Measurements from ENCODE around the gene MYH14. TPM values are rescaled to one million over a fixed set of nuclear protein-coding genes. Genes with fewer than 3 reads are reported as not detected.
A peak's percentile ranks its signal among the peaks of the same experiment; 100 is the strongest.

MYH14 gene
- total RNA-seq, 1 donor from 2014 or later: 96.0 TPM

DNA sequence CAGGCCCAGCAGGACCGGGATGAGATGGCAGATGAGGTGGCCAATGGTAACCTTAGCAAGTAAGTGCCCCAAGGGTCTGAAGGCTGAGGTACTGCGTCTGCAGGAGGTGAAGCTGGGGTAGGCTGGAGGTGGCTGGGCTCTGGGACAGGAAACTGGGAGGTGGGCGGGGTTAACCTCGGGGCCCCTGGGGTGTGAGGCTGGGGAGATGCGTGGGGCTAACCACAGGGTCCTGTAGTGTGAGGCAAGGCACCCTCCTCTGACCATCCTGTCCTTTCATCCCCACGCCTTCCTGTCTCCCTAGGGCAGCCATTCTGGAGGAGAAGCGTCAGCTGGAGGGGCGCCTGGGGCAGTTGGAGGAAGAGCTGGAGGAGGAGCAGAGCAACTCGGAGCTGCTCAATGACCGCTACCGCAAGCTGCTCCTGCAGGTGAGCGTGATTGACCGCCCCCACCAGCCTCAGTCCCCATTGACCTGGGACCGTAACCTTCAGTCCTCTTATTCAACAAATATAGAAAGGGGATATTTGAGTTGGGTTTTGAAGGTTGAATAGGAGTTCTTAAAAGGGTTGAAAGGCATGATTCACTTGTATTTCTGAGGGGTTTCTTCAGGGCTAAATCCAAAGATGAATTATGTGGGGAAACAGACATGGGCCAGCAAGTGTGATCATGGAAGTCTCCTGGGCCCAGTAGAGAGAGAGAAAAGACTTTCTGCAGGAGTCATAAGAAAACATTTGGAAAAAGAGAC is 90.0 kb downstream of the MYH14 start:
- Histone ChIP-seq H3K36me3 (ENCODE audit: control insufficient read depth, insufficient read depth, low read length) (no peaks in the 10 kb centered on the region), H3K4me3 (ENCODE audit: low read depth, low read length) (no peak overlapping the region), H3K27me3 (ENCODE audit: control insufficient read depth, insufficient read depth, low read length) (no peaks in the 10 kb centered on the region)
- no peak for DNase-seq (ENCODE audit: low read depth)
- TF ChIP-seq, protein P1, sequence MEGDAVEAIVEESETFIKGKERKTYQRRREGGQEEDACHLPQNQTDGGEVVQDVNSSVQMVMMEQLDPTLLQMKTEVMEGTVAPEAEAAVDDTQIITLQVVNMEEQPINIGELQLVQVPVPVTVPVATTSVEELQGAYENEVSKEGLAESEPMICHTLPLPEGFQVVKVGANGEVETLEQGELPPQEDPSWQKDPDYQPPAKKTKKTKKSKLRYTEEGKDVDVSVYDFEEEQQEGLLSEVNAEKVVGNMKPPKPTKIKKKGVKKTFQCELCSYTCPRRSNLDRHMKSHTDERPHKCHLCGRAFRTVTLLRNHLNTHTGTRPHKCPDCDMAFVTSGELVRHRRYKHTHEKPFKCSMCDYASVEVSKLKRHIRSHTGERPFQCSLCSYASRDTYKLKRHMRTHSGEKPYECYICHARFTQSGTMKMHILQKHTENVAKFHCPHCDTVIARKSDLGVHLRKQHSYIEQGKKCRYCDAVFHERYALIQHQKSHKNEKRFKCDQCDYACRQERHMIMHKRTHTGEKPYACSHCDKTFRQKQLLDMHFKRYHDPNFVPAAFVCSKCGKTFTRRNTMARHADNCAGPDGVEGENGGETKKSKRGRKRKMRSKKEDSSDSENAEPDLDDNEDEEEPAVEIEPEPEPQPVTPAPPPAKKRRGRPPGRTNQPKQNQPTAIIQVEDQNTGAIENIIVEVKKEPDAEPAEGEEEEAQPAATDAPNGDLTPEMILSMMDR (IDR thresholded peaks at IDR 0.05; ENCODE audit: insufficient read depth, low read length, poor library complexity, severe bottlenecking): no peak

DNA sequence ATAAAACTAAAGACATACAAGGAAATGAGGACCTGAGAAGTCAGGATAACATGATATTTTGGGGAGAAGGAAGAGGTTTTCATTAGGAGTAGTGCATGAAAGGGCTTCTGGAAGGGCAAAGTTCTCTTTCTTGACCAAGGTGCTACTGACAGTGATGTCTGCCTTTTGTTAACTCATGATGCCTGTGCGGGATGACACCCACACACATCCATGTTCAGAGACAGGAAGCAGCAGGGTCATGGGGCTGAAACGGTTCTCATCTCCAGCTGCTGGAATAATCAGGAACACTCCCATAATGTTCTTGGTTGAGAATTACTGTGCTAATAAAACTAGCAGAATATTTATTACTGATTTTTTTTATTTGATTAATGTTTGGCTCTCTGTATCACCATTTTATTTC is 96.6 kb downstream of the MYH14 start:
- H3K27me3 ChIP-seq (ENCODE audit: control insufficient read depth, insufficient read depth, low read length): no peaks in the 10 kb centered on the region
- DNase-seq (ENCODE audit: low read depth): no peak
- no peaks in the 10 kb centered on the region for H3K36me3 ChIP-seq (ENCODE audit: control insufficient read depth, insufficient read depth, low read length)
- TF ChIP-seq, protein P1 (IDR thresholded peaks at IDR 0.05; ENCODE audit: insufficient read depth, low read length, poor library complexity, severe bottlenecking): no peak
- H3K4me3 ChIP-seq (ENCODE audit: low read depth, low read length): no peak overlapping the region

GRCh38 chr19:50300814-50301606 is 97.6 kb downstream of the MYH14 start:
- Histone ChIP-seq H3K27me3 (ENCODE audit: control insufficient read depth, insufficient read depth, low read length) (no peaks in the 10 kb centered on the region), H3K4me3 (ENCODE audit: low read depth, low read length) (no peak overlapping the region), H3K36me3 (ENCODE audit: control insufficient read depth, insufficient read depth, low read length) (no peaks in the 10 kb centered on the region)
- peak; percentile 37 for DNase-seq (ENCODE audit: low read depth)
- TF ChIP-seq, protein P1 (IDR thresholded peaks at IDR 0.05; ENCODE audit: insufficient read depth, low read length, poor library complexity, severe bottlenecking): no peak

DNA sequence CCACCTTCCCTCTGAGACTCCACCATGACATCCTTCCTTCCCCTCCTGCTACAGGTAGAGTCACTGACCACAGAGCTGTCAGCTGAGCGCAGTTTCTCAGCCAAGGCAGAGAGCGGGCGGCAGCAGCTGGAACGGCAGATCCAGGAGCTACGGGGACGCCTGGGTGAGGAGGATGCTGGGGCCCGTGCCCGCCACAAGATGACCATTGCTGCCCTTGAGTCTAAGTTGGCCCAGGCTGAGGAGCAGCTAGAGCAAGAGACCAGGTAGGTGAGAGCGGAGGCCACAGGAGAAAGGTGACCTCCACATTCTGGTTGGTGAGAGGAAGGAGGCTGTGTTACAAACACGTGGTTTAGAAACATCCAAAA is 98.2 kb downstream of the MYH14 start:
- Histone ChIP-seq H3K36me3 (ENCODE audit: control insufficient read depth, insufficient read depth, low read length) (no peaks in the 10 kb centered on the region), H3K4me3 (ENCODE audit: low read depth, low read length) (no peak overlapping the region), H3K27me3 (ENCODE audit: control insufficient read depth, insufficient read depth, low read length) (no peaks in the 10 kb centered on the region)
- TF ChIP-seq, protein P1 (IDR thresholded peaks at IDR 0.05; ENCODE audit: insufficient read depth, low read length, poor library complexity, severe bottlenecking): no peak
- no peak for DNase-seq (ENCODE audit: low read depth)

DNA sequence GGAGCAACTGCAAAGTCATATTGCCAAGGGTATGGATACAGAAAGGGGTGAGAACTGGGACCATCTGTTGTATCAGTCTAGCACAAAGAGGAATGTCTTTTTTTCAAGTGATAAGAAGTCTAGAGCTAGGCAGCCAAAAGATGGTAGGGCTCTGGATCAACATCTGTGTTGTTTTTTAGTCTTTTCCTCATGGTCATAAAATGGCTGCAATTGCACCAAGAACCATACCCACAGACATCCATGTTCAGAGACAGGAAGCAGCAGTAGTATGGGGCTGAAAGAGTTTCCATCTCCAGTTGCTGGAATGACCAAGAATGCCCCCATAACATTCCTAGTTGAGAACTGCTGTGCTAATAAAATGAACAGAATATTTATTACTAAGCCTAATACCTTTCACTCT is 100.1 kb downstream of the MYH14 start:
- Histone ChIP-seq H3K4me3 (ENCODE audit: low read depth, low read length) (no peak overlapping the region), H3K36me3 (ENCODE audit: control insufficient read depth, insufficient read depth, low read length) (no peaks in the 10 kb centered on the region), H3K27me3 (ENCODE audit: control insufficient read depth, insufficient read depth, low read length) (no peaks in the 10 kb centered on the region)
- TF ChIP-seq, protein P1 (IDR thresholded peaks at IDR 0.05; ENCODE audit: insufficient read depth, low read length, poor library complexity, severe bottlenecking): no peak
- no peak for DNase-seq (ENCODE audit: low read depth)

Measured in kidney epithelial cell (primary cell).